Brain microvascular endothelial cell (primary cell): ENCODE measurements around the gene ARHGEF7.
A peak's percentile ranks its signal among the peaks of the same experiment; 100 is the strongest.

Experiments
- DNase-seq: peaks from one replicate; pipeline ENCODE4 v3.0.0-alpha.2; 2020
- H3K27ac ChIP-seq: fragments of 250-450 bp; sonication (Bioruptor Pico); 2 replicates; pipeline ENCODE4 v1.5.1; 2020; ENCODE audit warnings: mild to moderate bottlenecking, moderate library complexity
- H3K27me3 ChIP-seq: fragments of 250-450 bp; sonication (Bioruptor Pico); replicated peaks from 2 replicates; pipeline ENCODE4 v1.5.1; 2020; ENCODE audit warnings: mild to moderate bottlenecking
- H3K36me3 ChIP-seq: fragments of 250-450 bp; sonication (Bioruptor Pico); replicated peaks from 2 replicates; pipeline ENCODE4 v1.5.1; 2020; ENCODE audit warnings: mild to moderate bottlenecking
- H3K4me3 ChIP-seq: 2 replicates; pipeline ENCODE4 v1.5.1; 2011; ENCODE audit warnings: low read depth, mild to moderate bottlenecking, control low read depth, low read length, moderate library complexity
- in situ Hi-C: cut with HindIII; loops from 2 replicates; pipeline ENCODE4 v1.10.0; 2017; ENCODE audit warnings: low sequenced_read_pairs, low pct_ligation_motif_present
- TF ChIP-seq, protein P1 (sequence below): IDR thresholded peaks from 2 replicates; pipeline ENCODE4 v1.5.1; 2011; ENCODE audit warnings: low read depth, mild to moderate bottlenecking, moderate library complexity, low read length, control low read depth, inconsistent platforms; ENCODE audit errors: missing control alignments

ARHGEF7 gene

DNA sequence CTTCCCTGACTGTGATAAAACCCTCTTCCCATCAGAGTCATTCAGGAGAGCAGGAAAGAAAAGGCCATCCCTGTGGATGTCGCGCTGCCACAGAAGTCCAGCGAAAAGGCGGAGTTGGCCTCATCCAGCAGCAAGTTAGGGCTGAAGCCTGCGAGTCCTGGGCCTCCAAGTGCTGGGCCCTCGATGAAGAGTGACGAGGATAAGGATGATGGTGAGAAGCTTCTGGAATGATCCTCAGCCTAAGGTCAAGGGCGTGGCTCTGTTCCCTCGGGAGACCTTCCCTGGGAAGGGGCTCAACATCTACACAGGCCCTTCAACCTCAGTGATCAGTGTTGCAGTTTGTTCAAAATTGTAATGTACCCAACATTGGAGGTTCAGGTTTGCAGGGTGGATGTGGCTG lies 227.6 kb downstream of the ARHGEF7 start:
- in situ Hi-C loops: no loop called here
- Histone ChIP-seq H3K27ac (no peak overlapping the region), H3K36me3 (no peaks in the 10 kb centered on the region), H3K27me3 (no peaks in the 10 kb centered on the region), H3K4me3 (no peak overlapping the region)
- no peak for DNase-seq
- TF ChIP-seq, protein P1, sequence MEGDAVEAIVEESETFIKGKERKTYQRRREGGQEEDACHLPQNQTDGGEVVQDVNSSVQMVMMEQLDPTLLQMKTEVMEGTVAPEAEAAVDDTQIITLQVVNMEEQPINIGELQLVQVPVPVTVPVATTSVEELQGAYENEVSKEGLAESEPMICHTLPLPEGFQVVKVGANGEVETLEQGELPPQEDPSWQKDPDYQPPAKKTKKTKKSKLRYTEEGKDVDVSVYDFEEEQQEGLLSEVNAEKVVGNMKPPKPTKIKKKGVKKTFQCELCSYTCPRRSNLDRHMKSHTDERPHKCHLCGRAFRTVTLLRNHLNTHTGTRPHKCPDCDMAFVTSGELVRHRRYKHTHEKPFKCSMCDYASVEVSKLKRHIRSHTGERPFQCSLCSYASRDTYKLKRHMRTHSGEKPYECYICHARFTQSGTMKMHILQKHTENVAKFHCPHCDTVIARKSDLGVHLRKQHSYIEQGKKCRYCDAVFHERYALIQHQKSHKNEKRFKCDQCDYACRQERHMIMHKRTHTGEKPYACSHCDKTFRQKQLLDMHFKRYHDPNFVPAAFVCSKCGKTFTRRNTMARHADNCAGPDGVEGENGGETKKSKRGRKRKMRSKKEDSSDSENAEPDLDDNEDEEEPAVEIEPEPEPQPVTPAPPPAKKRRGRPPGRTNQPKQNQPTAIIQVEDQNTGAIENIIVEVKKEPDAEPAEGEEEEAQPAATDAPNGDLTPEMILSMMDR: no peak

GRCh38 chr13:111343186-111343805 lies 228.2 kb downstream of the ARHGEF7 start:
- TF ChIP-seq, protein P1: no peak
- no peak overlapping the region for H3K27ac ChIP-seq
- no peaks in the 10 kb centered on the region for H3K27me3 ChIP-seq
- in situ Hi-C loops: no loop called here
- DNase-seq: no peak
- no peaks in the 10 kb centered on the region for H3K36me3 ChIP-seq
- no peak overlapping the region for H3K4me3 ChIP-seq

DNA sequence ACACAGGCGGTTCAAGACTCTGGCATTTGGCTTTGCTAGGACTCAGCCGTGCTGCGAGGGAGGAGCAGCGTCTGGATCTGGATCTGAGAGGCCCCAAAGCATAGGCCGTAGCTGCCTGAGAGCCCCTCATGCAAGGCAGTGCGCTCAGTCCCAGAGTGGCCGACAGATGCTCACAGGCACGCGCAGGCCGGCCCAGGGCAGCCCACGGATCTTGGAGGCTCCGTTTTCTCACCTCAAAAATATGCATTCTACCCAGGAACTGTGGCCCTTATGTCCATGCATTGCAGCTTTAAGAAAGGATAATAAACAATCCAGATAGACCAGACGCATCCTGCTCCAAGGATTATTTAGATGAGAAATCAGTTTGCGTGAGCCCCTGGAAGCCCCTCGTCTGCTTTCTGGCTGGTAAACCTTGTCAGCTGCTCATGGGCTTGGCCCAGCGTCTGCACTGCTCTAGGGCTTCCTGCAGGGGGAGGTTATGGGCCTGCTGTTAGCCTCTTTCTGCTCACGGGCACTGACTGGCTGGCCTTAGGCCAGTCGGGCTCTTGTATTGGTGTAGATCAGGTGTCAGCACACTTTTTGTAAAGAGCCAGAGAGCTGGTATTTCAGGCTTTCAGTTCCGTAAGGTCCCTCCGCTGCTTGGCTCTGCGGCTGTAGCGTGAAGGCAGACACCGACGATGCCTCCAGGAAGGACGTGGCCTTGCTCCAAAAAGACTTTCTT lies 229.5 kb downstream of the ARHGEF7 start:
- TF ChIP-seq, protein P1: peak; percentile 71
- no peaks in the 10 kb centered on the region for H3K27me3 ChIP-seq
- H3K4me3 ChIP-seq: no peak overlapping the region
- in situ Hi-C loops: no loop called here
- H3K27ac ChIP-seq: no peak overlapping the region
- no peaks in the 10 kb centered on the region for H3K36me3 ChIP-seq
- DNase-seq: peak; percentile 12

DNA sequence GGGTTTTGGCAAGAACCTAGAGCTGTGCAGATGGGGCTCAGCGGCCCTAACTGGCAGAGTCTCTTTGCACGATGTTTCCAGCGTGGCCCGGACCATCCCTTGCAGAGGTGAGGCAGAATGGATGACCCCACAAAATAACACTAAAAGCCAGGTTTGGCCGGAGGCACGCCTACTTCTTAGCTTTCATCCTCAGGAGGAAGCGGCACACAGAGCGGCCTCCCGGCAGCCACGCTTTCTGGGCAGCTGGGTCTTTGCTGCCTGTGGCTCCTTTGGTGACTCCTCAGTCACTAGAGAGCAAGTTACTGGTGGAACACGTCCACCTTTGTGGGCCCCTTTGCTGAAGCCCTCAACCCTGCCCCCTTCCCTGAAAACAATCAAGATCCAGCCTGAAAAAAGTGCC lies 230.6 kb downstream of the ARHGEF7 start:
- no peaks in the 10 kb centered on the region for H3K27me3 ChIP-seq
- H3K4me3 ChIP-seq: no peak overlapping the region
- H3K36me3 ChIP-seq: no peaks in the 10 kb centered on the region
- no peak for DNase-seq
- in situ Hi-C loops: no loop called here
- H3K27ac ChIP-seq: no peak overlapping the region
- TF ChIP-seq, protein P1: no peak

DNA sequence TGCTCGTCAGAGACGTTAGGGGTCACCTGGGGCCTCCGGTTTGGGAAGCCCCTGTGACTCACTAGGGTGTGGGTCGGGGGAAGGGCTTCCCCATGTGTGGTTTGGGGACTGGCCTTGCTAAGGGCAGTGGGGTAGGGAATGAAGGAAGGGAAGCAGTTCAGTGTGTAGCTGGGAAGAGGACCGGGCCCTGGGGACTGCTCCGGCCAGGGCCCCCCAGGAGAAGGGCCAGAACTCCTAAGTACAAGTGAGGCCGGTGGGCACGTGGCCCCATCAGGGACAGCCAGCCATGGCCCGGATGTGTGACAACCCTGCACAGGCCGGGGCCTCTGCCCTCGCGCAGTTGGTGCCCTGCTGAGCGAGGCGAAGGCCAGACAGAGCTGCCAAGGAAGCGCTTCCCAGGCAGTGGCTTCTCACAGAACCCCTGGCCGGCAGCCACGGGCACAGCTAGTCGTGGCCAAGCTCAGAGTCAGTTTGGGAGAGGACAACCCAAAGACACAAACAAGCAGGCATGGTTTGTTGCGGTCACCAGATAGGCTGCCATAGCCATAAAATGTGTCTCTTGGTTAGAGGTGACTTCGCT lies 231.1 kb downstream of the ARHGEF7 start:
- H3K36me3 ChIP-seq: no peaks in the 10 kb centered on the region
- H3K27ac ChIP-seq: no peak overlapping the region
- no peak for DNase-seq
- H3K4me3 ChIP-seq: no peak overlapping the region
- in situ Hi-C loops: no loop called here
- no peaks in the 10 kb centered on the region for H3K27me3 ChIP-seq
- TF ChIP-seq, protein P1: no peak
